IPS-18a (cell line): ENCODE data around the gene SLPI.

Experiments
- H3K27ac ChIP-seq: one replicate; pipeline ENCODE4 v1.5.1; 2013; ENCODE audit warnings: low read length
- H3K27me3 ChIP-seq: one replicate; pipeline ENCODE4 v1.6.1; 2013; ENCODE audit warnings: mild to moderate bottlenecking, low read length; ENCODE audit not compliant: control insufficient read depth, insufficient read depth
- H3K36me3 ChIP-seq: one replicate; pipeline ENCODE4 v1.6.1; 2013; ENCODE audit warnings: low read depth, low read length; ENCODE audit not compliant: control insufficient read depth
- H3K4me1 ChIP-seq: one replicate; pipeline ENCODE4 v1.6.1; 2013; ENCODE audit warnings: low read depth, low read length; ENCODE audit not compliant: control insufficient read depth
- H3K4me3 ChIP-seq: one replicate; pipeline ENCODE4 v1.5.1; 2013; ENCODE audit warnings: low read length
- H3K9ac ChIP-seq: one replicate; pipeline ENCODE4 v1.6.1; 2013; ENCODE audit warnings: mild to moderate bottlenecking, low read length, moderate library complexity
- H3K9me3 ChIP-seq: one replicate; pipeline ENCODE4 v1.6.1; 2013; ENCODE audit warnings: low read depth, low read length; ENCODE audit not compliant: control insufficient read depth

The SLPI gene

DNA sequence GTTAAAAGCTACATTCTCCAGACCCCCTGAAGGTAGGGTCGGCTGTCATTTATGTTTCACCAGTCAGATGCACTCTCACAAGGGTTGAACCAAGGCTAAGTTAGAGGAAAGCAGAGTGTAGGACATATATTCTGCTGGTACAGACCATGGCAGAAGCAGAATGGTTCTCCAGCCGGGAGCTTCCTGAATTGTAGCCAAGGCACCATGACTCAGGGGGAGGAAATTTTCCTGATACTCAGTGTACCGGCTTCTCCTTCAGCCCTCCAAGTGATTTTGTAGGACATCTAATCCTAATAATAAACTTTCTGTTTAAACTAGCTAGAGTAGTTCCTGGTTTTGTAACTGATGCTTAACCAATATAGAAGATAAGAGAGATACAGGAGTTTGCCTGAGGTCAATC, 14.2 kb upstream of the SLPI start:
- no peaks in the 10 kb centered on the region for H3K9me3 ChIP-seq
- no peaks in the 10 kb centered on the region for H3K4me1 ChIP-seq
- no peaks in the 10 kb centered on the region for H3K27me3 ChIP-seq
- no peaks in the 10 kb centered on the region for H3K36me3 ChIP-seq
- no peak overlapping the region for H3K27ac ChIP-seq
- H3K9ac ChIP-seq: no peak overlapping the region
- H3K4me3 ChIP-seq: no peak overlapping the region

DNA sequence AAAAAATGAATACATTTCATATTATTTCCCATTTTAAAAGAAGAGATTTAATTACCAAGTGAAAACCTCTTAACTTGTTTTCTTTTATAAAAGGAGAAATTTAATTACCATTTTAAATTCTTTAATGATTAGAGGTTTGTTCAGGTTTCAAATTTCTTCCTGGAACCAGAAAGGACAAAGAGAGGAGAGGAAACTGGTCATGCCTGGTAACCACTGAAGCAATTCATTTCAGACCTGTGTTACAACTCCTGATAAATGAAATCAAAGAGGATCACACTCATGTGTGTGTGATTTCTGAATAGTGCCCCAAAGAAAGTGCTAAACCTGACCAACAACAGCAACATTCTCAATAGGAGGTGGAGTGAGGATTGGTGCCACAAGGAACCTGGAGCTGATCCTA, 12.6 kb upstream of the SLPI start:
- Histone ChIP-seq H3K4me3 (no peak overlapping the region), H3K36me3 (no peaks in the 10 kb centered on the region), H3K4me1 (no peaks in the 10 kb centered on the region), H3K27me3 (no peaks in the 10 kb centered on the region), H3K9me3 (no peaks in the 10 kb centered on the region), H3K9ac (no peak overlapping the region), H3K27ac (no peak overlapping the region)

DNA sequence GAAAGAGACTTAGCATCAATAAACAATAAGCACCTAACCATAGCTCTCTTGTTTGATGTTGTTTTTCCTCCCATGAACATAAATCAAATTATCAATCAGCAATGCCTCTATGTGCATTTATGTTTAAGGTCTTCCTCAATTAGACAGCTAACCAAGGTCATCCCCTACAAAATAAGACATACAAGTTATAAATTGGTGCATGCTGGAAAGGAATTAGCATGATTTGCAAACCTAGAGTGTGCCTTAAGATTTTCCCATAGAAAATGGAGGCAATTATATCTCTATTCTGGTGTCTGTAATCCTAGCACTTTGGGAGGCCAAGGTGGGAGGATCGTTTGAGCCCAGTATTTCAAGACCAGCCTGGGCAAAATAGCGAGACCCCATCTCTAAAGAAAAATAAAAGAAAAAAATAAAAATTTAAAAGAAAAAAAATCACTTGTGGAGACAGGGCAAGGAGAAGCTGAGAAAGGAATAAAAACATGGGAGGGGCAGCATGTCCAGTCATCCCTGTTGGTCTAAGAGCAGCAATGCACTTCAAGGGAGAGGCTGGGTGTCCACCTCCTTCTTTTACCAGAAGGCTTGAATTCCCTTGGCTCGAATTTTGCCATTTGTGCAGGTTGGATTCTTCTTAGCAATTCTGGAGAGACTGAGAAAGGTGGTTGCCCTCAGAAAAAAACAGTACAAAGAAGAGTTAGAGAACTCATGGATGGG, 9.3 kb upstream of the SLPI start:
- no peak overlapping the region for H3K27ac ChIP-seq
- H3K27me3 ChIP-seq: no peaks in the 10 kb centered on the region
- H3K9me3 ChIP-seq: no peaks in the 10 kb centered on the region
- H3K4me3 ChIP-seq: no peak overlapping the region
- no peaks in the 10 kb centered on the region for H3K36me3 ChIP-seq
- peaks cover 6% of the 10 kb centered on the region for H3K4me1 ChIP-seq
- no peak overlapping the region for H3K9ac ChIP-seq

DNA sequence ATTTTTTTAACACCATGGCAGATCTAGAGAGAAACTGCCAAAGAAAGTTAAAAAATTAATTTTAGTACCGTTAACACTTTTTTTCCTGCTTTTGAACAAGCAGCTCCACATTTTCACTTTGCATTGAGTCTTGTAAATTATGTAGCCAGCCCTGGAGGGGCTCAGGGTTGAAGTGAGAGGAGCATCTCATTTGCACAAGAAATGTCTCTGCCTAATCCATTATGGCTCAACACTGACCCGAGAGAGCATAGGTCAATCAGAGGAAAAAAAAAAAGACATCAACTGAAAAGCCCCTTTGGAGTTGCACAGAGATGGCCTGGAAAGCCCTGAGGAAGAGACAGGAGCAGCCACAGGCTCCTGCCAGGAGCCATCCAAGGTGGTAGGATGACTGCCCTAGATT, 4.3 kb upstream of the SLPI start:
- no peak overlapping the region for H3K4me3 ChIP-seq
- no peak overlapping the region for H3K9ac ChIP-seq
- no peaks in the 10 kb centered on the region for H3K27me3 ChIP-seq
- no peaks in the 10 kb centered on the region for H3K36me3 ChIP-seq
- no peaks in the 10 kb centered on the region for H3K9me3 ChIP-seq
- H3K4me1 ChIP-seq: peaks cover 7% of the 10 kb centered on the region
- no peak overlapping the region for H3K27ac ChIP-seq

DNA sequence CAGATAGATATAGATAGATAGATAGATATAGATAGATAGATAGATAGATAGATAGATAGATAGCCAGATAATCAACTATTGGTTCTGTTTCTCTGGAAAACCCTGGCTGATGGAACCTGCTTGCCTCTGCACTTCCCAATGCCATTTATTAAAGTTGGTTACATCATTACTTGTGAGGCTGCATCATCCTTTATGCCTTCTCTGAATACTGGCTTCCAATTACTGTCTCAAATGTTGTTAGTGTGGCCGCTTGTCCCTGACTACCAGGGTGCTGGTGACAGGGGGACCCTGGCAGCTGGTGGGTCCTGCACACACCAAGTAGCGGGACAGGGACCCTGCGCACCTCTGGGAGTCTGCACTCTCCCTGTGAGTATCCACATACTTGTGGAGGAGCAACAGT, 3.9 kb upstream of the SLPI start:
- Histone ChIP-seq H3K27ac (no peak overlapping the region), H3K4me3 (no peak overlapping the region), H3K4me1 (peaks cover 7% of the 10 kb centered on the region), H3K9me3 (no peaks in the 10 kb centered on the region), H3K27me3 (no peaks in the 10 kb centered on the region), H3K36me3 (no peaks in the 10 kb centered on the region), H3K9ac (no peak overlapping the region)

DNA sequence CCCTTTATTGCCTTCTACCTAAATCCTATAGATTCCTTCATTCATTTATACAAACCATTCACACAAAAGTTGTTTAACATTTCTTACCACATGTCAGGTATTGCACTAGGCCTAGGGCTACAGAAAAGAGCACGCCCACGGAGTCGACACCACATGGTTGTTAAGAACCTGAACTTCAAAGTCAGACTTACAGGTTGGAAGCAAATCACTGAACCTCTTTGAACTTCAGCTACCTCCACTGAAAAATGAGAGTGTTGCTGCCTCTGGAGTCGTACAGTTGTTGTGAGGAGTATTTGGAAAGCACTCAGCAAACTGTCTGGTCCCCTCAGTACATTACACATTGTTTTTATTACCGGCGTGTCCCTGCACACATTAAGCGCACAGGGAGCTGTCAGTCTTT, 3.3 kb upstream of the SLPI start:
- Histone ChIP-seq H3K36me3 (no peaks in the 10 kb centered on the region), H3K27me3 (no peaks in the 10 kb centered on the region), H3K27ac (no peak overlapping the region), H3K4me1 (peaks cover 7% of the 10 kb centered on the region), H3K4me3 (no peak overlapping the region), H3K9ac (no peak overlapping the region), H3K9me3 (no peaks in the 10 kb centered on the region)

DNA sequence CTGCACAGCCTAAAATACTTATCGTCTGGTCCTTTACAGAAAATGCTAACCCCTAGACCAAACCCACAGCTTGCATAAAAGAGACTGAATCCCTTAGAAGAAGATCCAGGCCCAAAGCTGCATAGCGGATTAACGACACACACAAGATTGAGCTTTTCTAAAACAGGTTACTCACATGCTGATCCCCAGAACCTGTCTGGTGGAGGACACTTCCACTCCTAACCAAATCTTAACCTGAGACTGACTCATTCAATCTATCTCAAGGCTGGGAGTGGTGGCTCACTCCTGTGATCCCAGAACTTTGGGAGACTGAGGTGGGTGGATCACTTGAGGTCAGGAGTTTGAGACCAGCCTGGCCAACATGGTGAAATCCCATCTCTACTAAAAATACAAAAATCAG, 2.8 kb upstream of the SLPI start:
- peaks cover 7% of the 10 kb centered on the region for H3K4me1 ChIP-seq
- no peaks in the 10 kb centered on the region for H3K36me3 ChIP-seq
- no peaks in the 10 kb centered on the region for H3K9me3 ChIP-seq
- no peak overlapping the region for H3K27ac ChIP-seq
- no peak overlapping the region for H3K4me3 ChIP-seq
- H3K9ac ChIP-seq: no peak overlapping the region
- no peaks in the 10 kb centered on the region for H3K27me3 ChIP-seq

DNA sequence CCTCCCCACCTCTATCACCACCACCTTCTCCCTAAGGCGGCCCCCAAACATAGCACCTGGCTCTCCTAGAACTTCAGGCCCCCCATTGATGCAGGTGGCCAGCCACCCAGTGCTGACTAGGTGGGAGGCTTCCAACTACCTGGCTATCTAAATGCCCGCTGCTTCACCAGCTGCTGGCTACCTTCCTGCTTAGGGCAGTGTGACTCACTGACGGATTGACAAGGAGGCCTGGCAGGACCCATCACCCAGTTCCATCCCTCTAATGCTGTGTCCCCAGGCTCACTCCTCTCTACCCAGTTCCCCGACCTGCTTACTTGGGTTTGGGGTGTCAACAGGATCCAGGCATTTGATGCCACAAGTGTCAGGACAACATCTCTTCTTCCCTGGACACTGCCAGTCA, 1.1 kb downstream of the SLPI start:
- no peak overlapping the region for H3K9ac ChIP-seq
- no peaks in the 10 kb centered on the region for H3K4me1 ChIP-seq
- H3K27ac ChIP-seq: no peak overlapping the region
- no peak overlapping the region for H3K4me3 ChIP-seq
- no peaks in the 10 kb centered on the region for H3K9me3 ChIP-seq
- H3K36me3 ChIP-seq: no peaks in the 10 kb centered on the region
- H3K27me3 ChIP-seq: no peaks in the 10 kb centered on the region

DNA sequence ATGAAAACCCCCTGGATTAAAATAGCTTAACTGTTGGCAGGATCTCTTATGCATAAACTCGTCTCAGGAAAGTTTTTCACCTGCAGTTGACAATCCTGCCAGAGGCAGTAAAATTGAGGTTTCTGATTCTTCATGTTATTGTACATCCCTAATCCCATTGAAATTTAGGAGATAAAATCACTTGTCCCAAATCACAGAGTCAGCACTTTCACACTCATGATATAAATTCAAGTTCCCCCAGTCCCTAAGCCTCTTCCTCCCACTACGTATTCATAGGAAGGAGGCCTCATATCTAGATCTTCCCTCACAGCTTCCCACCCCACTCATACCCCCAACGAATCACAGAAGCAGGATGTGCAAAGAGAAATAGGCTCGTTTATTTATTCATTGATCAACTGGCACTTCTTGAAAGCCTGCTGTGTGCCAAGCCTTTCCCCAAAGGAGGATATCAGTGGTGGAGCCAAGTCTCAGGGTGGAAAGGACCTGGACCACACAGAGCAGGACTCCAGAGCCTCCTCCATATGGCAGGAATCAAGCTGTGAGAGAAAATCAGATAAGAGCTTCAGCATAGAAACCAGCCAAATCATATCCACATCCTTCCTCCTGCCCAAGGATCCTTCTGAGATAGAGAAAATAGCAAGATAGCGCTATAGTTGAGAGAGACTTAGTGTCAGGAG, 2.3 kb downstream of the SLPI start:
- Histone ChIP-seq H3K27me3 (no peaks in the 10 kb centered on the region), H3K9me3 (no peaks in the 10 kb centered on the region), H3K36me3 (no peaks in the 10 kb centered on the region), H3K9ac (no peak overlapping the region), H3K4me1 (no peaks in the 10 kb centered on the region), H3K27ac (no peak overlapping the region), H3K4me3 (no peak overlapping the region)

DNA sequence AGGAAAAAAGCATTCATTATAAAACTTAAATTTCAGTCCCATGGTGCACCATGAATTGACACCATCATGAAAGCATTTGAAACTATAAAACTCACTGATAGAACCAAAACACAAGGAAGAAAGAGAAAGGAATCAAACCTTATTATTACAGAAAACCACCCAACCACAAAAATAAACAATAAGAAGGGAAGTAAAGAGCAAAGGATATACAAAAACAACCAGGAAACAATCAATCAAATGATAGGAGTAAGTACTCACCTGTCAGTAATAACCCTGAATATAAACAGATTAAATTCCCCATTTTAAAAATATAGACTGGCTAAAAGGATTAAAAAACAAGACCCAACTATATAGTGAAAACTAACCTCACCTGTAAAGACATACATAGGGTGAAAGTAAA, 5.8 kb downstream of the SLPI start:
- Histone ChIP-seq H3K27me3 (no peaks in the 10 kb centered on the region), H3K9ac (no peak overlapping the region), H3K36me3 (no peaks in the 10 kb centered on the region), H3K27ac (no peak overlapping the region), H3K4me1 (no peaks in the 10 kb centered on the region), H3K4me3 (no peak overlapping the region), H3K9me3 (no peaks in the 10 kb centered on the region)

DNA sequence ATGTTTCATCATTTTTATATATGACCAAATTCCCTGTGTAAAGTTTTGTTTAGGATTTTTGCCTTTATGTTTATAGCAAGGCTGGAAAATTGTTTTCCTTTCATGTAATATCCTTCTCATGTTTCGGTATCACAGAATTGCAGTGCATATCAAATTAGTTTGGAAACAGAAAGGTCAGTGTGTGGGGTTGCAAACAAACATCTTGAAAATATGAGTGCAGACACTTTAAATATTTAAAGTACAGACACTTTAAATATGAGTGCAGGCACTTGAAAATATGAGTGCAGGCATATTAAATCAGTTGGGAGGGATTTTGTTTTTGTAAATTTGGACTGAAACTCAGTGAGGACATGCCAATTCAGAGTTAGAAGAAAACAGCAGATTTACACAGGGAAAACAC, 6.5 kb downstream of the SLPI start:
- Histone ChIP-seq H3K27ac (no peak overlapping the region), H3K9ac (no peak overlapping the region), H3K4me1 (no peaks in the 10 kb centered on the region), H3K4me3 (no peak overlapping the region), H3K27me3 (no peaks in the 10 kb centered on the region), H3K36me3 (no peaks in the 10 kb centered on the region), H3K9me3 (no peaks in the 10 kb centered on the region)

DNA sequence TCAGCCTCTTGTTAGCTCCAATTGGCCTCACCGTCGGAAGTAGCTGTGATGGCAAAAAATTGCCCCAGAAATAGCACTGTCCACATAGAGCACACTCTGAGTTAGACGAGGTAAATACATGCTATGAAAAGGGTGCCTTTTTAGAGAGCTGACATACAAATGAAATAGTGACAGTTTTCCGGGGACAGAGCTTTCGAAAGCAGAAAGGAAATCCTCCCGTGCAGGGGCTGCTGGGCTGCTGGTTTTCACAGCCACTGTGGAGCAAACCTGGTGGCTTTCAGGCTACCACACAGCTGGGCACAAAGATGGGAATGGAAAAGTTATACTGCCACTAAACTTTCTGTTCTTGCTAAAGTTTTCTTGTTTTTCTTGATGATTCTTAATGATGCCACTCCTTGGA, 8.3 kb downstream of the SLPI start:
- no peaks in the 10 kb centered on the region for H3K36me3 ChIP-seq
- no peaks in the 10 kb centered on the region for H3K27me3 ChIP-seq
- H3K27ac ChIP-seq: no peak overlapping the region
- H3K4me3 ChIP-seq: no peak overlapping the region
- H3K9ac ChIP-seq: no peak overlapping the region
- no peaks in the 10 kb centered on the region for H3K9me3 ChIP-seq
- no peaks in the 10 kb centered on the region for H3K4me1 ChIP-seq
